Left lung (tissue), 10 donors: ENCODE measurements around the gene KDM2A. TPM values are rescaled to one million over a fixed set of nuclear protein-coding genes. Genes with fewer than 3 reads are reported as not detected.

Experiments used
- ATAC-seq: fragments of 200-7000 bp; cut with Tn5 transposase; one replicate; pipeline ENCODE4 v1.9.1; 2020; ENCODE audit warnings: moderate library complexity
- DNase-seq, 4 donors: peaks; one replicate each; pipeline ENCODE4 v3.0.0-alpha.2; 2013 to 2020
- H3K27ac ChIP-seq, 2 donors: fragments of 200-600 bp; sonication (generic) in 1 of 2; one replicate each; pipeline versions ENCODE4 v1.5.0 to v1.8.0; 2020 to 2021
- H3K27me3 ChIP-seq, 2 donors: fragments of 200-600 bp; sonication (generic) in 1 of 2; one replicate each; pipeline versions ENCODE4 v1.5.0 to v1.8.0; 2020 to 2021
- H3K36me3 ChIP-seq, 2 donors: fragments of 200-600 bp; sonication (generic) in 1 of 2; one replicate each; pipeline versions ENCODE4 v1.5.0 to v1.8.0; 2020 to 2021
- H3K4me1 ChIP-seq, 2 donors: fragments of 200-600 bp; one replicate each; pipeline ENCODE4 v1.8.0; 2021
- H3K4me3 ChIP-seq, 2 donors: fragments of 200-600 bp; sonication (generic) in 1 of 2; one replicate each; pipeline versions ENCODE4 v1.5.0 to v1.8.0; 2020 to 2021; ENCODE audit warnings: mild to moderate bottlenecking in 1 of 2
- H3K9me3 ChIP-seq, 2 donors: fragments of 200-600 bp; sonication (generic) in 1 of 2; one replicate each; pipeline versions ENCODE4 v1.5.0 to v1.8.0; 2020 to 2021
- CTCF ChIP-seq, 2 donors: fragments of 200-600 bp; sonication (generic) in 1 of 2; IDR thresholded peaks; one replicate each; pipeline versions ENCODE4 v1.5.0 to v1.8.0; 2021; ENCODE audit warnings: antibody characterized with exemption in 2 of 2
- intact Hi-C, 2 donors: fragments of 100-400 bp; cut with DNase I; formaldehyde crosslinking; loops; one replicate each; pipeline versions ENCODE4 v1.11.2 to v1.14.2; 2022
- polyA plus RNA-seq, 6 donors: library from polyadenylated mRNA; unstranded; fragments of 120-200 nt; gene quantifications; one replicate each; pipeline ENCODE4 v1.2.1, GENCODE V29; 2013; ENCODE audit not compliant: insufficient read length in 6 of 6
- total RNA-seq, 2 donors: library from RNA; stranded (reverse); fragmentation: NEBNext Ultra II Directional; extraction: Animal tissue kit (Norgen Biotek cat#: 25700); gene quantifications; one replicate each; pipeline ENCODE4 v1.2.1, GENCODE V29; 2021
- donor health status: DM: no; HTN: yes; CAD: no.
- donor health status: DM: no; HTN: no; CAD: no.

Gene KDM2A
- total and polyA plus RNA-seq, 8 donors = 71.0 to 87.0 (median 80.3) TPM

- no peaks in the 10 kb centered on the region for H3K27me3 ChIP-seq
- H3K36me3 ChIP-seq = peaks cover 0 to 34% of the 10 kb centered on the region in 2 donors
- H3K4me3 ChIP-seq = peak overlapping the region; percentile 59 to 62
- H3K9me3 ChIP-seq = no peaks in the 10 kb centered on the region
- H3K27ac ChIP-seq = peak overlapping the region; percentile 93
- peak; percentile 53 for ATAC-seq
- peaks cover 27 to 66% of the 10 kb centered on the region in 2 donors for H3K4me1 ChIP-seq
- intact Hi-C loops = no loop called here
- DNase-seq = peak; percentile 57 to 84 (median 80)
- no peak for TF ChIP-seq CTCF (IDR thresholded peaks at IDR 0.05)
These were observed 121.7 kb downstream of the KDM2A start for GRCh38 chr11:67240576-67241389.

GRCh38 chr11:67242548-67242947, 123.5 kb downstream of the KDM2A start:
- no peak for TF ChIP-seq CTCF (IDR thresholded peaks at IDR 0.05)
- intact Hi-C loops = no loop called here
- Histone ChIP-seq H3K36me3 (peaks cover 0 to 52% of the 10 kb centered on the region in 2 donors), H3K4me1 (peaks cover 27 to 65% of the 10 kb centered on the region in 2 donors), H3K4me3 (peak overlapping the region in 1 of 2 donors; percentile 62), H3K27me3 (no peaks in the 10 kb centered on the region), H3K27ac (no peak overlapping the region), H3K9me3 (no peaks in the 10 kb centered on the region)
- DNase-seq (no peak), ATAC-seq (no peak)

- TF ChIP-seq CTCF (IDR thresholded peaks at IDR 0.05) = no peak
- intact Hi-C loops = no loop called here
- no peak overlapping the region for H3K27ac ChIP-seq
- DNase-seq (no peak), ATAC-seq (no peak)
- no peaks in the 10 kb centered on the region for H3K9me3 ChIP-seq
- H3K36me3 ChIP-seq = peaks cover 0 to 57% of the 10 kb centered on the region in 2 donors
- peaks cover 27 to 60% of the 10 kb centered on the region in 2 donors for H3K4me1 ChIP-seq
- H3K27me3 ChIP-seq = no peaks in the 10 kb centered on the region
- H3K4me3 ChIP-seq = no peak overlapping the region
These were observed 124.0 kb downstream of the KDM2A start for GRCh38 chr11:67243051-67243450.

GRCh38 chr11:67245046-67245445, 126.0 kb downstream of the KDM2A start:
- H3K36me3 ChIP-seq = peaks cover 0 to 77% of the 10 kb centered on the region in 2 donors
- ATAC-seq (no peak), DNase-seq (no peak)
- H3K27me3 ChIP-seq = no peaks in the 10 kb centered on the region
- no peak for TF ChIP-seq CTCF (IDR thresholded peaks at IDR 0.05)
- H3K4me1 ChIP-seq = peaks cover 16 to 50% of the 10 kb centered on the region in 2 donors
- no peak overlapping the region for H3K27ac ChIP-seq
- no peak overlapping the region for H3K4me3 ChIP-seq
- no peaks in the 10 kb centered on the region for H3K9me3 ChIP-seq
- intact Hi-C loops = no loop called here

GRCh38 chr11:67247946-67248550, 129.0 kb downstream of the KDM2A start:
- ATAC-seq = no peak
- Histone ChIP-seq H3K4me3 (no peak overlapping the region), H3K27ac (peak overlapping the region; percentile 5 to 6), H3K4me1 (peaks cover under 1 to 36% of the 10 kb centered on the region in 2 donors), H3K27me3 (no peaks in the 10 kb centered on the region), H3K9me3 (no peaks in the 10 kb centered on the region), H3K36me3 (peaks cover 0 to 100% of the 10 kb centered on the region in 2 donors)
- TF ChIP-seq CTCF (IDR thresholded peaks at IDR 0.05) = no peak
- intact Hi-C loops = no loop called here
- no peak for DNase-seq
